Endothelial cell of umbilical vein (primary cell): ENCODE measurements around the gene DAZAP1.

Experiments used
- POLR2AphosphoS5 ChIP-seq: IDR thresholded peaks from 2 replicates; pipeline ENCODE4 v1.6.1; 2012; ENCODE audit warnings: low read depth, mild to moderate bottlenecking, control low read depth, low read length, moderate library complexity; ENCODE audit not compliant: insufficient read depth
- TF ChIP-seq, protein P1 (sequence below), 2 donors: IDR thresholded peaks; 1 replicate in 1 of 2; 2 replicates in 1 of 2; pipeline ENCODE4 v1.5.1; 2011; ENCODE audit warnings: low read length in 2 of 2, mild to moderate bottlenecking in 2 of 2, moderate library complexity in 2 of 2, control low read depth in 1 of 2, inconsistent platforms in 1 of 2, low read depth in 1 of 2; ENCODE audit not compliant: insufficient read depth in 1 of 2; ENCODE audit errors: extremely low read depth in 1 of 2

DNA sequence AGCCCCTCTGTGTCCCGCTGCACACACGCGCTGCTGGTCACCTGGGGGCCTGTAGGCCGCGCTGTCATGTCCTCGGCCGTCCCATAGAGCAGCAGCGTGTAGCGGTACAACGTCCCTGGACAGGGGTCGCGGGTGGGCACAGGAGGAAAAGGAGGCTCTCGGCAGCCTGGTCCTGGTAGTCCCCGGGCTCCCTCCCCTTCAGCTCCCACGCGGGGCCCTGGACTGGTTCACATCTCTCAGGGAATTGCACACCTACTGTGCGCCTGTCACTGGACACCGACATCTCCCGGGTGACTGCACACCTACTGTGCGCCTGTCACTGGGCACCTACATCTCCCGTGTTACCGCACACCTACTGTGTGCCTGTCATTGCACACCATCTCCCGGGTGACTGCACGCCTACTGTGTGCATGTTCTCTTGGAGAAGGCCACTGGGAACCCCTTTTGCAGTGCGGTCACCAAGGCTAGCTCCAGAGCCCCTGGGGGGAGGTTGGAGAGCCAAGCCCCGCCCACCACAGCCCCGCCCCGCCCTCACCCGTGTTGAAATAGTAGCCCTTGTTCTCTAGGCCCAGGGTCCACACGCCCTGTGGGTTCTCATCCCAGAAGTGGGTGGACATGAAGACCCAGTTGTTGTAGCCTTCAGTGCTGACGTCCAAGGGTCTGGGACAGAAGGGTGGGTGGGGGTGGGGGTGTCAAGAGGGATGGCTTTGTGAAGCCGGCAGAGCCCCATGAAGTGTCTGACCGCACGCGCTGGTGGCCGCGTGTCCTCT lies 75.2 kb downstream of the DAZAP1 start:
- TF ChIP-seq, protein P1, sequence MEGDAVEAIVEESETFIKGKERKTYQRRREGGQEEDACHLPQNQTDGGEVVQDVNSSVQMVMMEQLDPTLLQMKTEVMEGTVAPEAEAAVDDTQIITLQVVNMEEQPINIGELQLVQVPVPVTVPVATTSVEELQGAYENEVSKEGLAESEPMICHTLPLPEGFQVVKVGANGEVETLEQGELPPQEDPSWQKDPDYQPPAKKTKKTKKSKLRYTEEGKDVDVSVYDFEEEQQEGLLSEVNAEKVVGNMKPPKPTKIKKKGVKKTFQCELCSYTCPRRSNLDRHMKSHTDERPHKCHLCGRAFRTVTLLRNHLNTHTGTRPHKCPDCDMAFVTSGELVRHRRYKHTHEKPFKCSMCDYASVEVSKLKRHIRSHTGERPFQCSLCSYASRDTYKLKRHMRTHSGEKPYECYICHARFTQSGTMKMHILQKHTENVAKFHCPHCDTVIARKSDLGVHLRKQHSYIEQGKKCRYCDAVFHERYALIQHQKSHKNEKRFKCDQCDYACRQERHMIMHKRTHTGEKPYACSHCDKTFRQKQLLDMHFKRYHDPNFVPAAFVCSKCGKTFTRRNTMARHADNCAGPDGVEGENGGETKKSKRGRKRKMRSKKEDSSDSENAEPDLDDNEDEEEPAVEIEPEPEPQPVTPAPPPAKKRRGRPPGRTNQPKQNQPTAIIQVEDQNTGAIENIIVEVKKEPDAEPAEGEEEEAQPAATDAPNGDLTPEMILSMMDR (IDR thresholded peaks at IDR 0.05; ENCODE audit: extremely low read depth in 1 of 2, insufficient read depth in 1 of 2, low read depth in 1 of 2, low read length in 2 of 2), result no peak
- TF ChIP-seq POLR2AphosphoS5, result no peak
